ENCODE measurements around the gene PPID.

DNA sequence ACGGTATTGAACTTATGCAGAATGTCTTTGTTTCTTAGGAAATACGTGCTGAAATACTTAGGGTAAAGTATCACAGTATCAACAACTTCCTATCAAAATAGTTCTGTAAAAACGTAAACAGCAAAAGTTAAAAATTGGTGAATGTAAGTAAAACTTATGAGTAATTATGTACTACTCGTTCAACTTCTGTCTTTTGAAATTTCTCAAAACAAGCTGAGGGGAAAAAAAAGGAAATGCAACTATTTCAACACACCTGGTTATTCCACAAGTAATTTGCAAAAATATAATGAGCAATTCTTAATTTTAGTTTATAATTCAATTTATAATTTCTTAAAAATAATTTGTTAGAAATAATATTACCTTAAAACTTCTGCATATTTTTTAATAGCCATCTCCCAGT is 8.3 kb downstream of the PPID start:
- TF ChIP-seq CEBPB (IDR thresholded peaks at IDR 0.05; ENCODE audit: low read depth, low read length) (no peak), POLR2A (IDR thresholded peaks at IDR 0.05; ENCODE audit: low read depth, low read length) (no peak), NFE2L2 (IDR thresholded peaks at IDR 0.05; ENCODE audit: low read depth, low read length) (no peak), MXI1 (IDR thresholded peaks at IDR 0.05; ENCODE audit: borderline replicate concordance, low read depth, low read length) (no peak), CHD1 (IDR thresholded peaks at IDR 0.05; ENCODE audit: low read depth, low read length) (no peak), RAD21 (IDR thresholded peaks at IDR 0.05; ENCODE audit: low read length) (no peak), MAZ (IDR thresholded peaks at IDR 0.05; ENCODE audit: borderline replicate concordance, low read depth, low read length) (no peak), RFX5 (IDR thresholded peaks at IDR 0.05; ENCODE audit: low read depth, low read length) (no peak), FOS (IDR thresholded peaks at IDR 0.05; ENCODE audit: low read depth, low read length) (no peak)
- TF ChIP-seq, protein P1, sequence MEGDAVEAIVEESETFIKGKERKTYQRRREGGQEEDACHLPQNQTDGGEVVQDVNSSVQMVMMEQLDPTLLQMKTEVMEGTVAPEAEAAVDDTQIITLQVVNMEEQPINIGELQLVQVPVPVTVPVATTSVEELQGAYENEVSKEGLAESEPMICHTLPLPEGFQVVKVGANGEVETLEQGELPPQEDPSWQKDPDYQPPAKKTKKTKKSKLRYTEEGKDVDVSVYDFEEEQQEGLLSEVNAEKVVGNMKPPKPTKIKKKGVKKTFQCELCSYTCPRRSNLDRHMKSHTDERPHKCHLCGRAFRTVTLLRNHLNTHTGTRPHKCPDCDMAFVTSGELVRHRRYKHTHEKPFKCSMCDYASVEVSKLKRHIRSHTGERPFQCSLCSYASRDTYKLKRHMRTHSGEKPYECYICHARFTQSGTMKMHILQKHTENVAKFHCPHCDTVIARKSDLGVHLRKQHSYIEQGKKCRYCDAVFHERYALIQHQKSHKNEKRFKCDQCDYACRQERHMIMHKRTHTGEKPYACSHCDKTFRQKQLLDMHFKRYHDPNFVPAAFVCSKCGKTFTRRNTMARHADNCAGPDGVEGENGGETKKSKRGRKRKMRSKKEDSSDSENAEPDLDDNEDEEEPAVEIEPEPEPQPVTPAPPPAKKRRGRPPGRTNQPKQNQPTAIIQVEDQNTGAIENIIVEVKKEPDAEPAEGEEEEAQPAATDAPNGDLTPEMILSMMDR (conservative IDR thresholded peaks at IDR 0.05; ENCODE audit: low read depth, low read length): no peak
- TF ChIP-seq, protein P2, sequence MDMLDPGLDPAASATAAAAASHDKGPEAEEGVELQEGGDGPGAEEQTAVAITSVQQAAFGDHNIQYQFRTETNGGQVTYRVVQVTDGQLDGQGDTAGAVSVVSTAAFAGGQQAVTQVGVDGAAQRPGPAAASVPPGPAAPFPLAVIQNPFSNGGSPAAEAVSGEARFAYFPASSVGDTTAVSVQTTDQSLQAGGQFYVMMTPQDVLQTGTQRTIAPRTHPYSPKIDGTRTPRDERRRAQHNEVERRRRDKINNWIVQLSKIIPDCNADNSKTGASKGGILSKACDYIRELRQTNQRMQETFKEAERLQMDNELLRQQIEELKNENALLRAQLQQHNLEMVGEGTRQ (IDR thresholded peaks at IDR 0.05; ENCODE audit: low read depth, low read length): no peak
- TF ChIP-seq, protein P3, sequence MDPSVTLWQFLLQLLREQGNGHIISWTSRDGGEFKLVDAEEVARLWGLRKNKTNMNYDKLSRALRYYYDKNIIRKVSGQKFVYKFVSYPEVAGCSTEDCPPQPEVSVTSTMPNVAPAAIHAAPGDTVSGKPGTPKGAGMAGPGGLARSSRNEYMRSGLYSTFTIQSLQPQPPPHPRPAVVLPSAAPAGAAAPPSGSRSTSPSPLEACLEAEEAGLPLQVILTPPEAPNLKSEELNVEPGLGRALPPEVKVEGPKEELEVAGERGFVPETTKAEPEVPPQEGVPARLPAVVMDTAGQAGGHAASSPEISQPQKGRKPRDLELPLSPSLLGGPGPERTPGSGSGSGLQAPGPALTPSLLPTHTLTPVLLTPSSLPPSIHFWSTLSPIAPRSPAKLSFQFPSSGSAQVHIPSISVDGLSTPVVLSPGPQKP (IDR thresholded peaks at IDR 0.05; ENCODE audit: borderline replicate concordance, low read depth, low read length): no peak

Measured in IMR-90 (cell line).